Activated CD4-positive, alpha-beta memory T cell treated with anti-CD3 and anti-CD28 coated beads, Interleukin-2, amount 10 ng/mL, durations not matched to agents 7 days and 5 days (primary cell): ENCODE data around the gene SEC11C. TPM values are rescaled to one million over a fixed set of nuclear protein-coding genes. Genes with fewer than 3 reads are reported as not detected.

Experiments
- CTCF ChIA-PET: fragments of 350-600 bp; sonication (Branson Sonifier 250); formaldehyde crosslinking; loops from one replicate; lab custom pipeline; 2021; ENCODE audit warnings: antibody characterized with exemption, inconsistent platforms; lab: Charles Lee
- POLR2A ChIA-PET: fragments of 350-600 bp; sonication (Branson Sonifier 250); formaldehyde crosslinking; loops from one replicate; lab custom pipeline; 2021; ENCODE audit warnings: antibody characterized with exemption; lab: Charles Lee
- DNase-seq: peaks from one replicate; pipeline ENCODE4 v3.0.0-alpha.2; 2020
- H3K27ac Mint-ChIP-seq: one replicate; pipeline ENCODE4 v1.8.0; 2021; ENCODE audit warnings: mild to moderate bottlenecking, mixed read lengths
- H3K27me3 Mint-ChIP-seq: one replicate; pipeline ENCODE4 v1.8.0; 2021; ENCODE audit warnings: mixed read lengths
- H3K36me3 Mint-ChIP-seq: one replicate; pipeline ENCODE4 v1.8.0; 2021; ENCODE audit warnings: low read depth, mixed read lengths
- H3K4me1 Mint-ChIP-seq: one replicate; pipeline ENCODE4 v1.8.0; 2021; ENCODE audit warnings: mixed read lengths
- H3K4me3 Mint-ChIP-seq: one replicate; pipeline ENCODE4 v1.8.0; 2021; ENCODE audit warnings: mild to moderate bottlenecking, mixed read lengths
- H3K9me3 Mint-ChIP-seq: one replicate; pipeline ENCODE4 v1.8.0; 2021; ENCODE audit warnings: mixed read lengths
- total RNA-seq, 2 experiments: library from RNA; stranded (reverse); gene quantifications; one replicate each; pipeline ENCODE4 v1.2.3, GENCODE V29; 2021

The SEC11C gene
- 100 to 1,000 TPM; 119 to 129 TPM for total RNA-seq

GRCh38 chr18:59139615-59140301 lies at the start of gene SEC11C:
SEC11C (plus strand) TSS chr18:59139884; CDS start chr18:59139949, 65 bp downstream.
- peak; percentile 96 for DNase-seq
- ChIA-PET POLR2A (interaction anchor here (0.6 to 5.3 kb wide), 11 partner anchors 8 to 761 kb away, joined by 3 to 47 read pairs (median 4); partner anchors contain the start of genes LMAN1, MALT1 and PMAIP1), CTCF (interaction anchor here (0.7 to 1.0 kb wide), 3 partner anchors 57 to 761 kb away, joined by 3 read pairs; no protein-coding TSS in a partner anchor)
- Mint-ChIP-seq H3K27me3 (peaks cover 7% of the 10 kb centered on the region), H3K36me3 (peaks cover 5% of the 10 kb centered on the region), H3K4me3 (peak within 1 kb of the TSS; percentile 92), H3K4me1 (peaks cover 40% of the 10 kb centered on the region), H3K27ac (peak within 1 kb of the TSS; percentile 84), H3K9me3 (no peaks in the 10 kb centered on the region)

- Mint-ChIP-seq H3K4me3 (no peak overlapping the region), H3K27me3 (peaks cover 6% of the 10 kb centered on the region), H3K27ac (no peak overlapping the region), H3K4me1 (no peaks in the 10 kb centered on the region), H3K9me3 (no peaks in the 10 kb centered on the region), H3K36me3 (no peaks in the 10 kb centered on the region)
- CTCF ChIA-PET, result no interaction called here
- POLR2A ChIA-PET, result no interaction called here
- no peak for DNase-seq
Measured at GRCh38 chr18:59090966-59091603, 48.6 kb upstream of the SEC11C start.

- no peaks in the 10 kb centered on the region for H3K36me3 Mint-ChIP-seq
- DNase-seq, result no peak
- CTCF ChIA-PET, result no interaction called here
- H3K9me3 Mint-ChIP-seq, result no peaks in the 10 kb centered on the region
- no peaks in the 10 kb centered on the region for H3K4me1 Mint-ChIP-seq
- no peak overlapping the region for H3K27ac Mint-ChIP-seq
- POLR2A ChIA-PET, result no interaction called here
- H3K27me3 Mint-ChIP-seq, result peaks cover 2% of the 10 kb centered on the region
- H3K4me3 Mint-ChIP-seq, result no peak overlapping the region
Measured at GRCh38 chr18:59093668-59094067, 46.0 kb upstream of the SEC11C start.

- Mint-ChIP-seq H3K4me1 (no peaks in the 10 kb centered on the region), H3K27me3 (peaks cover 2% of the 10 kb centered on the region), H3K4me3 (no peak overlapping the region), H3K27ac (no peak overlapping the region), H3K36me3 (no peaks in the 10 kb centered on the region), H3K9me3 (no peaks in the 10 kb centered on the region)
- CTCF ChIA-PET, result no interaction called here
- no peak for DNase-seq
- POLR2A ChIA-PET, result no interaction called here
Measured at GRCh38 chr18:59094569-59094968, 45.1 kb upstream of the SEC11C start.

GRCh38 chr18:59096098-59096789 lies 43.4 kb upstream of the SEC11C start:
- POLR2A ChIA-PET, result no interaction called here
- no peaks in the 10 kb centered on the region for H3K9me3 Mint-ChIP-seq
- no peak for DNase-seq
- H3K27ac Mint-ChIP-seq, result no peak overlapping the region
- no peaks in the 10 kb centered on the region for H3K36me3 Mint-ChIP-seq
- H3K4me3 Mint-ChIP-seq, result no peak overlapping the region
- peaks cover 7% of the 10 kb centered on the region for H3K27me3 Mint-ChIP-seq
- no peaks in the 10 kb centered on the region for H3K4me1 Mint-ChIP-seq
- CTCF ChIA-PET, result interaction anchor here (0.6 kb wide), 1 partner anchor 12 kb away, joined by 3 read pairs; no protein-coding TSS in a partner anchor

- no peaks in the 10 kb centered on the region for H3K4me1 Mint-ChIP-seq
- DNase-seq, result no peak
- H3K27me3 Mint-ChIP-seq, result peaks cover 31% of the 10 kb centered on the region
- CTCF ChIA-PET, result no interaction called here
- H3K27ac Mint-ChIP-seq, result no peak overlapping the region
- no peak overlapping the region for H3K4me3 Mint-ChIP-seq
- H3K9me3 Mint-ChIP-seq, result no peaks in the 10 kb centered on the region
- POLR2A ChIA-PET, result no interaction called here
- H3K36me3 Mint-ChIP-seq, result no peaks in the 10 kb centered on the region
Measured at GRCh38 chr18:59101830-59102414, 37.8 kb upstream of the SEC11C start.

GRCh38 chr18:59109375-59109774 lies 30.3 kb upstream of the SEC11C start:
- no peak overlapping the region for H3K4me3 Mint-ChIP-seq
- peaks cover 51% of the 10 kb centered on the region for H3K27me3 Mint-ChIP-seq
- CTCF ChIA-PET, result no interaction called here
- H3K36me3 Mint-ChIP-seq, result no peaks in the 10 kb centered on the region
- DNase-seq, result no peak
- no peak overlapping the region for H3K27ac Mint-ChIP-seq
- POLR2A ChIA-PET, result no interaction called here
- no peaks in the 10 kb centered on the region for H3K4me1 Mint-ChIP-seq
- no peaks in the 10 kb centered on the region for H3K9me3 Mint-ChIP-seq

- Mint-ChIP-seq H3K27me3 (peaks cover 35% of the 10 kb centered on the region), H3K36me3 (no peaks in the 10 kb centered on the region), H3K4me3 (no peak overlapping the region), H3K4me1 (no peaks in the 10 kb centered on the region), H3K27ac (no peak overlapping the region), H3K9me3 (no peaks in the 10 kb centered on the region)
- no peak for DNase-seq
- ChIA-PET POLR2A (no interaction called here), CTCF (no interaction called here)
Measured at GRCh38 chr18:59114160-59114559, 25.5 kb upstream of the SEC11C start.

- peak; percentile 30 for DNase-seq
- no peak overlapping the region for H3K4me3 Mint-ChIP-seq
- no peak overlapping the region for H3K27ac Mint-ChIP-seq
- no peaks in the 10 kb centered on the region for H3K9me3 Mint-ChIP-seq
- POLR2A ChIA-PET, result interaction anchor here (0.9 kb wide), 1 partner anchor 16 kb away, joined by 4 read pairs; the partner anchor contains the start of gene SEC11C
- CTCF ChIA-PET, result no interaction called here
- H3K27me3 Mint-ChIP-seq, result peaks cover 14% of the 10 kb centered on the region
- H3K36me3 Mint-ChIP-seq, result no peaks in the 10 kb centered on the region
- H3K4me1 Mint-ChIP-seq, result peaks cover 5% of the 10 kb centered on the region
Measured at GRCh38 chr18:59123588-59124369, 15.9 kb upstream of the SEC11C start.

GRCh38 chr18:59124370-59124704 lies 15.3 kb upstream of the SEC11C start:
- peaks cover 5% of the 10 kb centered on the region for H3K4me1 Mint-ChIP-seq

GRCh38 chr18:59127047-59127446 lies 12.6 kb upstream of the SEC11C start:
- no peak overlapping the region for H3K4me3 Mint-ChIP-seq
- H3K9me3 Mint-ChIP-seq, result no peaks in the 10 kb centered on the region
- POLR2A ChIA-PET, result interaction anchor here (1.9 kb wide), 1 partner anchor 13 kb away, joined by 6 read pairs; the partner anchor contains the start of gene SEC11C
- peaks cover 25% of the 10 kb centered on the region for H3K27me3 Mint-ChIP-seq
- peaks cover 5% of the 10 kb centered on the region for H3K4me1 Mint-ChIP-seq
- no peak overlapping the region for H3K27ac Mint-ChIP-seq
- CTCF ChIA-PET, result no interaction called here
- DNase-seq, result no peak
- no peaks in the 10 kb centered on the region for H3K36me3 Mint-ChIP-seq

More at GRCh38 chr18:59124370-59124704, 15.3 kb upstream of the SEC11C start:
- no peaks in the 10 kb centered on the region for H3K9me3 Mint-ChIP-seq
- peaks cover 18% of the 10 kb centered on the region for H3K27me3 Mint-ChIP-seq
- H3K4me3 Mint-ChIP-seq, result no peak overlapping the region
- H3K36me3 Mint-ChIP-seq, result no peaks in the 10 kb centered on the region
- DNase-seq, result no peak
- no peak overlapping the region for H3K27ac Mint-ChIP-seq
- ChIA-PET POLR2A (interaction anchor here (0.9 kb wide), 1 partner anchor 16 kb away, joined by 4 read pairs; the partner anchor contains the start of gene SEC11C), CTCF (interaction anchor here (0.6 kb wide), 1 partner anchor 19 kb away, joined by 4 read pairs; no protein-coding TSS in a partner anchor)
